Mucosa of descending colon (tissue), 3 donors: ENCODE data around the gene KLHL42. TPM values are rescaled to one million over a fixed set of nuclear protein-coding genes. Genes with fewer than 3 reads are reported as not detected.

Source experiments
- ATAC-seq: fragments of 200-7000 bp; cut with Tn5 transposase; one replicate; pipeline ENCODE4 v1.9.1; 2020; ENCODE audit warnings: mild to moderate bottlenecking, moderate library complexity
- DNase-seq, 3 donors: peaks; one replicate each; pipeline ENCODE4 v3.0.0-alpha.2; 2020
- H3K36me3 ChIP-seq: fragments of 200-600 bp; one replicate; pipeline ENCODE4 v1.8.0; 2021; ENCODE audit warnings: low read depth, mild to moderate bottlenecking
- H3K4me1 ChIP-seq: fragments of 200-600 bp; one replicate; pipeline ENCODE4 v1.8.0; 2021; ENCODE audit warnings: low read depth, mild to moderate bottlenecking
- H3K4me3 ChIP-seq: fragments of 200-600 bp; one replicate; pipeline ENCODE4 v1.8.0; 2021; ENCODE audit warnings: mild to moderate bottlenecking
- H3K9me3 ChIP-seq: fragments of 200-600 bp; one replicate; pipeline ENCODE4 v1.8.0; 2021; ENCODE audit warnings: mild to moderate bottlenecking
- intact Hi-C, 2 donors: fragments of 100-400 bp; cut with DNase I in 1 of 2; cut with micrococcal nuclease in 1 of 2; formaldehyde crosslinking; loops; one replicate each; pipeline versions ENCODE4 v1.11.0 to v1.11.1; 2022; cut with DNase I, micrococcal nuclease
- total RNA-seq, 3 donors: library from RNA; stranded (reverse); fragmentation: NEBNext Ultra II Directional in 2 of 3; extraction: Animal tissue kit (Norgen Biotek cat#: 25700) in 2 of 3; gene quantifications; one replicate each; pipeline versions ENCODE4 v1.2.1 to v1.2.4, GENCODE V29; 2021 to 2023
- TF ChIP-seq, protein P1 (sequence below): fragments of 200-600 bp; IDR thresholded peaks from one replicate; pipeline ENCODE4 v1.8.0; 2022; ENCODE audit warnings: antibody characterized with exemption, mild to moderate bottlenecking
- donor health status: DM: no; HTN: no; CAD: no; lungs with moderate emphysema.
- donor health status: DM: no; HTN: no; CAD: no.
- donor health status: DM: no; HTN: yes; CAD: no.

Gene KLHL42
- total RNA-seq, 3 donors from 2014 or later = 14.4 to 48.6 (median 24.0) TPM

DNA sequence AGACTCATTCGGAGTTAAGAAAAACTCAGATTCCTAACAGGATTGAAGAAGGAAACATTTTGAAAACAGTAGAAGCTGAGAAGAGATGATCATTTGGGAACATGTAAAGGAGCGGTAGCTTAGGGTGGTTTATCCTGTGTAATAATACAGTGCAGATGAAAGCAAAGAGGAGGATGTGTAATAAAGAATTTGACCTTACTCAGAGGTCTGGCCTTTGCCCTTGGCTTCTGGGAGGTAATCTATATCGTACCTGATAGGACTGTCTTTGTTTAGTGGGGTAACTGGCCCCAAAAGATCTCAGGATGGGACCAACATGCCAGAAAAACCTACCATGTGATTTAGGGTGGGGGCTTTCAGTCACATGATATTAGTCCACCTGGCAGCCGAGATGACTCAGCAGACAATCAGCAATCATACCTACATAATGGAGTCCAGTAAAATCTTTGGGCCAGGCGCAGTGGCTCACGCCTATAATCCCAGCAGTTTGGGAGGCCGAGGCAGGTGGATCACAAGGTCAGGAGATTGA is 23.3 kb upstream of the KLHL42 start:
- TF ChIP-seq, protein P1, sequence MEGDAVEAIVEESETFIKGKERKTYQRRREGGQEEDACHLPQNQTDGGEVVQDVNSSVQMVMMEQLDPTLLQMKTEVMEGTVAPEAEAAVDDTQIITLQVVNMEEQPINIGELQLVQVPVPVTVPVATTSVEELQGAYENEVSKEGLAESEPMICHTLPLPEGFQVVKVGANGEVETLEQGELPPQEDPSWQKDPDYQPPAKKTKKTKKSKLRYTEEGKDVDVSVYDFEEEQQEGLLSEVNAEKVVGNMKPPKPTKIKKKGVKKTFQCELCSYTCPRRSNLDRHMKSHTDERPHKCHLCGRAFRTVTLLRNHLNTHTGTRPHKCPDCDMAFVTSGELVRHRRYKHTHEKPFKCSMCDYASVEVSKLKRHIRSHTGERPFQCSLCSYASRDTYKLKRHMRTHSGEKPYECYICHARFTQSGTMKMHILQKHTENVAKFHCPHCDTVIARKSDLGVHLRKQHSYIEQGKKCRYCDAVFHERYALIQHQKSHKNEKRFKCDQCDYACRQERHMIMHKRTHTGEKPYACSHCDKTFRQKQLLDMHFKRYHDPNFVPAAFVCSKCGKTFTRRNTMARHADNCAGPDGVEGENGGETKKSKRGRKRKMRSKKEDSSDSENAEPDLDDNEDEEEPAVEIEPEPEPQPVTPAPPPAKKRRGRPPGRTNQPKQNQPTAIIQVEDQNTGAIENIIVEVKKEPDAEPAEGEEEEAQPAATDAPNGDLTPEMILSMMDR = no peak
- Histone ChIP-seq H3K4me1 (peaks cover 17% of the 10 kb centered on the region), H3K36me3 (no peaks in the 10 kb centered on the region), H3K9me3 (no peaks in the 10 kb centered on the region), H3K4me3 (no peak overlapping the region)
- ATAC-seq (no peak), DNase-seq (no peak)
- intact Hi-C loops = no loop called here

DNA sequence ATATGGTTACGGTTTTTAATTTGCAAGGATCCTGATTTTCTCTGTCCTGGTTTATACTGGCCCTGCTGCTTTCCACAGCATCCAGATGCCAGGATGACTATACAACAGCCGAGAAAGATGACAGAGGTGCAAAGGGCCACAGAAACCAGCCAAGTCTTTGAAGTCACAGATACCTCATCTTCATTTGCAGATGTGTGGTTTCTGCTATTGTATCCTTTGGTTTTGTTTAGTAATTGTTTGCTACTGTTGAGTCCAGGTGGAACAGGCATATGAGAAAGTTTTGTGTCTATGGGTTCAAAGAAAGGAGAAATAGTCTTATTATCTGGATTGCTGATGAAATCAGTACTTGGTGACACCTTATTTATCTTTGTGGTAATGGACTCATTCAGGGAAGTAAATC is 17.3 kb upstream of the KLHL42 start:
- Histone ChIP-seq H3K4me3 (no peak overlapping the region), H3K4me1 (no peaks in the 10 kb centered on the region), H3K9me3 (no peaks in the 10 kb centered on the region), H3K36me3 (no peaks in the 10 kb centered on the region)
- TF ChIP-seq, protein P1 = no peak
- intact Hi-C loops = no loop called here
- DNase-seq (no peak), ATAC-seq (no peak)

DNA sequence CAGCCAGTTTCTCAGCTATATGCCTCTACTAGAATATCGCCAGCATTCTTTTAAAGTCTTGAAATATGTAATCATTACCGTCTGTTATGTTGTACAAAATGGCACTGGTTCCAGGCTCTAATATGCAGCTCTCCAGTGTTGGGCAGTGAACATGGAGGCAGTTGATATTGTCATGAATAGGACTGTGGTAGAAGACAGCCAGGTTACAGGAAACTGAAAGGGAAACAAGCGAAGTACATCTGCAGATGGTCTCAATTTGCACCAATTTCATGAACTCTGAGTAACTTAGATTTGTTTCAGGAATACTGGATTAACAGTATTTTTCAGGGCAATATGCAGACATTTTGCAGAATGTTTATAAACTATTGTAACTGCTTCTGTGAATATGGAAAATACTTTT is 13.4 kb upstream of the KLHL42 start:
- DNase-seq (no peak), ATAC-seq (no peak)
- TF ChIP-seq, protein P1 = no peak
- Histone ChIP-seq H3K4me3 (no peak overlapping the region), H3K36me3 (no peaks in the 10 kb centered on the region), H3K4me1 (no peaks in the 10 kb centered on the region), H3K9me3 (no peaks in the 10 kb centered on the region)
- intact Hi-C loops = no loop called here

DNA sequence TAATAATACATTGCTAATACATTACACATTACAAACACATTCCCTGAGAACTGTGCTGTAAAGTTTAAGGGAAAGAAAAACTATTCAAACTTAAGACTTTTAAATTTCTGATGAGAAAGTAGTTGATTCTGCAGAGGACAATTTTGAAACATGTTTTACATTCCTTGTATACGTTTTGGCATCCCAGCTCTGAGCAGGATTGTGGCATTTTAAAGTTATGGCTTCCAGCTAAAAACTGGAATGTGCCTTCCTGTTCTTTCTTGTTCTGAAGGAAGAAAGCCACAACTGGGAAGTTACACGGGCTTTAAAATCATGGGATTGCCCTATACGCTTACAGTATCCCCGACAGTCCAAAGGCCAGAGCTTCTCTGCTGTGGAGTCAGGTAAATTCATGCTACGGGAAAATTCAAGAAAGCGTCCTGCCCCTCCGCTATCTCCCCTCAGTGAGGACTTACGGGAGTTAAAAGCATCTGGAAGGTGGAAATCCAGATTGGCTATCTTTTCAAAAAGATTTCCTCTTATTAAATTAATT is 10.8 kb upstream of the KLHL42 start:
- intact Hi-C loops = no loop called here
- ATAC-seq (peak; percentile 71), DNase-seq (no peak)
- no peak overlapping the region for H3K4me3 ChIP-seq
- H3K4me1 ChIP-seq = no peaks in the 10 kb centered on the region
- TF ChIP-seq, protein P1 = no peak
- no peaks in the 10 kb centered on the region for H3K9me3 ChIP-seq
- H3K36me3 ChIP-seq = no peaks in the 10 kb centered on the region

DNA sequence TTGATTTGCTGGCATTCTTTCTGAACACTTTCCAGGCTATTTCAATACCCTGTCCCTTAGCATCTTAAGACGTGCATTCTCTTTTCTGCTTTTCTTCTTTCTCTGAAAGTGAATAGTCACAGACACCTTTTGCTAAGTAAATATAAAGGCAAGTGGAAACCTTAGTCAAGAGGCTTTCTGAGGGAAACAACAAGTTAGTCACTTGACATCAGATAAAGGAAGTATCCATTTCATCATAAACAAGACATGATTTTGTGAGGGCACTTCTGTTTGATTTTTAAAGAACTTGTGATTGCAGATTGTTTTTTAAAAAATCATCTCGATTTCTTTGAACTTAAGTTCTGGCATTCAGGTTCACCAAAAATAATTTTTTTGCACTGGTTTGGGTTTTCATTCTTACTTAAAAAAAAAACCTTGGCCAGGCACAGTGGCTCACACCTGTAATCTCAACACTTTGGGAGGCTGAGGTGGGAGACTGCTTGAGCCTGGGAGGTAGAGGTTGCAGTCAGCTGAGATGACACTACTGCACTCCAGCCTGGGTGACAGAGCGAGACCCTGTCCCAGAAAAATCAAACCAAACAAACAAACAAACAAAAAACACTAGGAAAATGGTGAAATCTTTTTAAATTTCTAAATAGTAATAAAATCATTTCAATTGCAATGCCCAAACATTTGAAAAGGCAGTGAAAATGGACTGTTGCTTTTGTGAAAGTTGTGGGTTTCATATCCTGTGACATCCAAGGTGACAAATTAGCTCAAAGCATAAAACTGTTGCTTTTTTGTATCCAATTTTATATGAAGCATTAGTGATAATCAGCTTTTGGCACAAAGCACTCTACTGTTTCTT is 8.3 kb upstream of the KLHL42 start:
- no peaks in the 10 kb centered on the region for H3K4me1 ChIP-seq
- ATAC-seq (no peak), DNase-seq (no peak)
- TF ChIP-seq, protein P1 = no peak
- H3K4me3 ChIP-seq = no peak overlapping the region
- H3K9me3 ChIP-seq = no peaks in the 10 kb centered on the region
- intact Hi-C loops = no loop called here
- H3K36me3 ChIP-seq = no peaks in the 10 kb centered on the region
